GM21825 (cell line): ENCODE measurements around the gene GDF11.

Experiments
- ATAC-seq: cut with Tn5 transposase; IDR thresholded peaks from one replicate; pipeline ENCODE4 v1.9.1; 2021; ENCODE audit warnings: mild to moderate bottlenecking, moderate library complexity; ENCODE audit not compliant: unreplicated experiment

GDF11 gene

DNA sequence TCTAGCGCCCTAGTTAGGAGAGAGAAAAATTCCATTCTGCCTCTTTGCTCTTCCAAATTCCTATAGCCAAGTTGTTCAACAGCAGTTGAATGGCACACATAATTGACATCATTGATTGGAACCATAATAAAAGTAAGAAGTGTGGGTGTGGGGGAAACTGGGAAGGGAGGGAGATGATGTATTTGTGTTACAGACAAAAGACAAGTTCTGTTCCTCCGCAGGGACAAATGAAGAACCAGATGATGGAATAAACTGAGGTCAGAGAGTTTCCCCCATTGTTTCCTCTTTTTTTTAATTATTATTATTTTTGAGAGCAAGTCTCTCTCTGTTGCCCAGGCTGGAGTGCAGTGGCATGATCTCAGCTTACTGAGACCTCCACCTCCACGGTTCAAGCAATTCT, 34.9 kb downstream of the GDF11 start:
- ATAC-seq: no peak

DNA sequence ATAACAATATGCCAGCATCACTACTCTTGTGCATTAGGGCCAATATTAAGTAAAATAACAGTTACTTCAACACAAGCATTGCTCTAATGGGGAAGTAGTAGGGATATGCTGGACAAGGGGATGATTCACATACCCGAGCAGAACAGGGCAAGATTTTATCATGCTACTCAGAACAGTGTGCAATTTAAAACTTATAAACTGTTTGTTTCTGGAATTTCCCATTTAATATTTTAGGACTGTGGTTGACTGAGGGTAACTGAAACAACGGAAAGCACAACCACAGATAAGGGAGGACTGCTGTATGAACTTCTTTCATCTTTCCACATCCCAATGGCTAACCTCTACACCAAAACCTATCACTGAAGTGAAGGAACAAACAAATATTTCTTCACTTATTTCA, 37.8 kb downstream of the GDF11 start:
- ATAC-seq: no peak

DNA sequence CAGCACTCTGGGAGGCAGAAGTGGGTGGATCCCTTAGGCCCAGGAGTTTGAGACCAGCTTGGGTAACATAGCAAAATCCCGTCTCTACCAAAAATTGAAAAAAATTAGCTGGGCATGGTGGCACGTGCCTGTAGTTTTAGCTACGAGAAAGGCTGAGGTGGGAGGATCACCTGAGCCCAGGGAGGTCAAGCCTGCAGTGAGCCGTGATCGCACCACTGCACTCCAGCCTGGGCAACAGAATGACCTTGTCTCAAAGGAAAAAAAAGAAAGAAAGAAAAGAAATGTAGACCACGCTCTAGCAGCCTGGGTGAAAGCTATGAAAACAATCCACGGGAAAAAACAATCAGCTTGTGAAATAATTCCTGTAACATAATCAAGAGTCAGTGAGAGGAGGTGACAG, 45.6 kb downstream of the GDF11 start:
- ATAC-seq: no peak

- ATAC-seq: no peak
These were observed 46.2 kb downstream of the GDF11 start for GRCh38 chr12:55789171-55789570.

- ATAC-seq: no peak
These were observed 47.0 kb downstream of the GDF11 start for GRCh38 chr12:55789893-55790292.

DNA sequence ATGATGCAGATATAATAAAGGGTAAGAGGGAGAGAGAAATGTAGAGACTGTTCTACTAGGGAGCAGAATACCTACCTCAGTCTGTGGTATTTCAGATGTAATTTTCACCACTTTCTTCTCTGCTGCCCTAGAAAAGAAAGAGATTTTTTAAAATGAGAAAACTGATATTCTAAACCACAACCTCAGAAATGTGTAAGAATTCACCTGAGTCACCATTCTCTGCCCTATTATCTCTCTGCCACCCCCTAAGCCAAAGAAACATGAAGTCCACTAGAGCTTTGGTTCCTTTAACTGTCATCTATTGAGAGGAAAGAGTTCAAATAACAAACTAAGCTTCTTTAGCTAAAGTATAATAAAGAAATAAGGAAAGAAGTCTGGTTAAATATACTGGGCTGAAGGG, 53.0 kb downstream of the GDF11 start:
- ATAC-seq: no peak

- no peak for ATAC-seq
These were observed 54.1 kb downstream of the GDF11 start for GRCh38 chr12:55797068-55797467.

- ATAC-seq: no peak
These were observed 54.6 kb downstream of the GDF11 start for GRCh38 chr12:55797550-55797949.
